ENCODE data around the gene FAM135A.

FAM135A gene

DNA sequence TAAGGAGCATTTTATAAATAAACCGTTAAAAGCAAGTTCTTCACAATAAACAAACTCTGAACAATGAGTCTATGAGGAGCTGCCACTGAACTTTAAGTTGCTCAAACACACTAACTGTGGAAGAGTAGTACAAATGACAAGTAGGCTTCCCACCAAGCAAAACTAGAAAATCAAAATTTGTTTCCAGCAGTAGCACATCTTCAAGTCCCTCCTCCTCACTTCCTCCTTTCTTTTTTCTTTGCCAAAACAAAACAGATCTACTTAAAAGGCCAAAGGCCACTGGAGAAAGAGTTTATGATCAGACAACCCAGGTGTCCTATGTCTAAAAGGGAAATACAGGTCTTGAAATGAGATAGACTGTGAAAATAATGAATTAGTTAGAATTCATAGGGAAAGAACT lies 17.1 kb upstream of the FAM135A start:
- Histone ChIP-seq H3K36me3 (ENCODE audit: insufficient read depth, insufficient read length, low read length) (no peaks in the 10 kb centered on the region), H3K4me1 (ENCODE audit: insufficient read depth, insufficient read length) (no peaks in the 10 kb centered on the region), H3K4me3 (ENCODE audit: insufficient read length, low read depth) (no peak overlapping the region), H3K27me3 (ENCODE audit: insufficient read depth, insufficient read length) (no peaks in the 10 kb centered on the region), H3K9ac (ENCODE audit: insufficient read length, low read depth) (no peak overlapping the region), H3K9me3 (ENCODE audit: insufficient read depth, low read length) (no peaks in the 10 kb centered on the region)
- TF ChIP-seq YY1 (IDR thresholded peaks at IDR 0.05; ENCODE audit: insufficient read depth, insufficient read length) (no peak), SUZ12 (IDR thresholded peaks at IDR 0.05; ENCODE audit: extremely low read depth, insufficient read depth, insufficient read length) (no peak), ZNF274 (IDR thresholded peaks at IDR 0.05; ENCODE audit: low read depth, low read length) (no peak)
- no peak for DNase-seq (ENCODE audit: low read depth, low spot score)

DNA sequence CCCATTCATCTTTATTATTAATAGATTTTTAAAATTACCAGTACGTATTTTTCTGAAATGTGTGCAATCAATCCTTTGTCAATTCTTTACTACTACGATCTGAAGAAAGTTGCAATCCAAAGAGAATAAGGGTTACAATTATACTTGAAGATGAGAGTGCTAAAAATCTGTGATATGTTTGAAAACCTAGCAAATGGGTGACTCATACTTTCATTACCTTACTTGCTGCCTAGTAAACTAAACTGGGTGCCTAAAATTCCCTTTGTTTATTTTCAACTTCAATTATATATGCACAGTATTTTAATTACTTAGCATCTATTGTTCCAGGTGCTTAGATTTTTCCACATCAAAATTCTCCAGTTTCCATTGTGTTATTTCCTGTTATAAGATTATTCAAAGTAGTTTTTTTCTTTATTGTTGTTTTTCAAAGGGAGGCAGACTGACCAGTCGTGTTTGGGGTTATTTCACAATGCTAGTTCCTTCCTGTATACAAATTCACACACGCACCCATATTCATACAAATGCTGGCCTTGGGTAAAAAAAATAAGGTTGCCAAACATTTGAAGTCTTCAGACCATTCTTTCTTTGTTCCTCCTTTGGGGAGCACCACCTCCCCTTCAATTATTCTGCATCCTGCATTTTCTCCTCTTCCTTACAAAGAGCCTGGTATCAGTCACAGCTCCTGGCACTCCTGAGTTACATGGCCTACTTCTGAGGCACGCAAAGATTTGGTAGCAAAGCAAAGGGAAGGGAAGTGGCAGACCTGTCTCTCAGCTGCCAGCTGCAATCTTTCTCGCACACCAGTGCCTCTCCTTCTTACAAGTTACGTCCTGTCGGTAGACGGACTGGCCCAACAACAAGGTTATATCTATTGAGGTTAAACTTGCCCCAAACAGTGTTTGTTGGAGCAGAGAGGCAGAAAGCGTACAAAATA lies 16.2 kb upstream of the FAM135A start:
- H3K9ac ChIP-seq (ENCODE audit: insufficient read length, low read depth): no peak overlapping the region
- TF ChIP-seq SUZ12 (IDR thresholded peaks at IDR 0.05; ENCODE audit: extremely low read depth, insufficient read depth, insufficient read length) (no peak), ZNF274 (IDR thresholded peaks at IDR 0.05; ENCODE audit: low read depth, low read length) (no peak), YY1 (IDR thresholded peaks at IDR 0.05; ENCODE audit: insufficient read depth, insufficient read length) (no peak)

DNA sequence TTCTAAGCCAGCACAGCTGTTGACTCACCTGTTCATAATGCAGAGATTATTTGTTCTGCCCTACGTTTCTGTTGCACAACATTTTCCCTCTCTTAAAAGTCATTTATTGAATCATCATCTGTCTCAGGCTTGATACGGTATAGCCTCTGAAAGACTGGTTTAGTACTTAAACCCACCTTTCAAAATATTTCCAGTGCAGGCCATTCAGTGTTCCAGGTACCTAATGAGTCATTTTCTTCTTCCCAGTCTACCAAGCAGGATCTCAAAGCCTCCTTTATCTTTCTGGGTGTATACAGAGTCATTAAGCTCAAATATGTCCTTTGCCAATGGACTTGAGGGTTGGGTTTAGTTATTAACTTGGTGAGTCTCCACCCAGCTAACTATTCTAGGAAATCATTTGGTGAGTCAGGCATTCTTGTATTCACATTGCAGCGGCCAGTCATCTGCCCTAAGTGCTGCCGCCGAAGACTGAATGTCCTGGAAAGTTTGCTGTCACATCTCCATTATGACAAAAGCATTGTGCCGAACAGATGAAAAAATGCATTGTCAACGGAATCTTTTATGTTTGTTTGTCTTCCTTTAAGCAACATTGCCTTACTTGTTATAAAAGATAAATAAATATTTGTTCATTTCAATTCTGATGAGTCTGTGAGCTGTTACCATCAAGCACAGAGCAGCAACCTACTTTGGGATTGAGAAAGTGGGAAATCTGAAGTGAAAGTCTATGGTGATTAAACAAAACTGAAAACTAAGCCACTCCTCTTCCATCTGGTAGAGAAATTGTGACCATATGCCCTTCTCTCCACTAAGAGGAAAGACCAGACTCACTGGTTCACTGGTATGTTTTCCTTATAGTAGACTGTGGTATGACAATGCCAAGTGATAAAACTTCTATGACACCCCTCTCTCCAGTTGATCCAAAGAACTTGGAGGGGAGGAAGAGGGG lies 14.3 kb upstream of the FAM135A start:
- H3K9me3 ChIP-seq (ENCODE audit: insufficient read depth, low read length): no peaks in the 10 kb centered on the region
- TF ChIP-seq ZNF274 (IDR thresholded peaks at IDR 0.05; ENCODE audit: low read depth, low read length) (no peak), SUZ12 (IDR thresholded peaks at IDR 0.05; ENCODE audit: extremely low read depth, insufficient read depth, insufficient read length) (no peak), YY1 (IDR thresholded peaks at IDR 0.05; ENCODE audit: insufficient read depth, insufficient read length) (no peak)
- no peaks in the 10 kb centered on the region for H3K4me1 ChIP-seq (ENCODE audit: insufficient read depth, insufficient read length)
- no peak overlapping the region for H3K4me3 ChIP-seq (ENCODE audit: insufficient read length, low read depth)
- no peaks in the 10 kb centered on the region for H3K27me3 ChIP-seq (ENCODE audit: insufficient read depth, insufficient read length)
- no peak for DNase-seq (ENCODE audit: low read depth, low spot score)
- H3K36me3 ChIP-seq (ENCODE audit: insufficient read depth, insufficient read length, low read length): no peaks in the 10 kb centered on the region
- no peak overlapping the region for H3K9ac ChIP-seq (ENCODE audit: insufficient read length, low read depth)

More for the DNA sequence above, 16.2 kb upstream of the FAM135A start:
- Histone ChIP-seq H3K4me3 (ENCODE audit: insufficient read length, low read depth) (no peak overlapping the region), H3K4me1 (ENCODE audit: insufficient read depth, insufficient read length) (no peaks in the 10 kb centered on the region), H3K27me3 (ENCODE audit: insufficient read depth, insufficient read length) (no peaks in the 10 kb centered on the region), H3K36me3 (ENCODE audit: insufficient read depth, insufficient read length, low read length) (no peaks in the 10 kb centered on the region), H3K9me3 (ENCODE audit: insufficient read depth, low read length) (no peaks in the 10 kb centered on the region)
- no peak for DNase-seq (ENCODE audit: low read depth, low spot score)

DNA sequence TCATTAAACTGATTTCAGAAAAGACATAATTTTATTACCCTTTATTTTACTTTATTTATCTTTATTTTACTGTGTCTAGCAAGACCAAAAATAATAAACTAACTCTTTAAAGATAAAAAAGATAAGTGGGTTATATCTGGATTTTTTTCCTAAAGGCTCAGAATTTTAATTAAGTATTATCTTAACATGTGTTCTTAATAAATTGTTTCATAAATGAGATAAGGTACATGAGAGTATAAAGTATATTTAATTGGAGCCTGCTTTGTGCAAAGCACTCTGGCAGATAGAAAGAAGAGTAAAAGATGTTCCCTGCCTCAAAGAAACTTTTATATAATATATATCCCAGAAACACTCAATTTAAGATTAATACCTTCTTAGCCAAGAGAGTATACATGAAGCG lies 8.7 kb upstream of the FAM135A start:
- Histone ChIP-seq H3K9me3 (ENCODE audit: insufficient read depth, low read length) (no peaks in the 10 kb centered on the region), H3K4me3 (ENCODE audit: insufficient read length, low read depth) (no peak overlapping the region), H3K27me3 (ENCODE audit: insufficient read depth, insufficient read length) (no peaks in the 10 kb centered on the region), H3K4me1 (ENCODE audit: insufficient read depth, insufficient read length) (no peaks in the 10 kb centered on the region), H3K9ac (ENCODE audit: insufficient read length, low read depth) (no peak overlapping the region), H3K36me3 (ENCODE audit: insufficient read depth, insufficient read length, low read length) (no peaks in the 10 kb centered on the region)
- TF ChIP-seq SUZ12 (IDR thresholded peaks at IDR 0.05; ENCODE audit: extremely low read depth, insufficient read depth, insufficient read length) (no peak), YY1 (IDR thresholded peaks at IDR 0.05; ENCODE audit: insufficient read depth, insufficient read length) (no peak), ZNF274 (IDR thresholded peaks at IDR 0.05; ENCODE audit: low read depth, low read length) (no peak)
- no peak for DNase-seq (ENCODE audit: low read depth, low spot score)

DNA sequence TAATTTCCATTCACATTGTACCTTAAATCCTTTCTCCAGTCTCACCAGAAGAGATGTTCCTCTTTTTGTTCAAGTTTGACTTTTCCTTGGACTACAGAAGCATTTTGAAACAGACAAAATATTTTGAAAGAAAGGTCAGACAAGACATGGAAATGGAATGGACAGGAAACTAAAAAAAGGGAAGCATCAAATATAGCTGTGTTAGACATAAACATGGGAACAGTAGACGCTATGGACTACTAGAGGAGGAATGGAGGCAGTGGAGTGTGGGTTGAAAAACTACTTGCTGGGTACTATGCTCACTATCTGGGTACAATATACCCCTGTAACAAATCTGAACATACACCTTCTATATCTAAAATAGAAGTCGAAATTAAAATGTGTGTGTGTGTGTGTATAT lies 4.1 kb upstream of the FAM135A start:
- no peaks in the 10 kb centered on the region for H3K36me3 ChIP-seq (ENCODE audit: insufficient read depth, insufficient read length, low read length)
- H3K27me3 ChIP-seq (ENCODE audit: insufficient read depth, insufficient read length): no peaks in the 10 kb centered on the region
- no peak overlapping the region for H3K4me3 ChIP-seq (ENCODE audit: insufficient read length, low read depth)
- no peaks in the 10 kb centered on the region for H3K9me3 ChIP-seq (ENCODE audit: insufficient read depth, low read length)
- no peaks in the 10 kb centered on the region for H3K4me1 ChIP-seq (ENCODE audit: insufficient read depth, insufficient read length)
- TF ChIP-seq YY1 (IDR thresholded peaks at IDR 0.05; ENCODE audit: insufficient read depth, insufficient read length) (no peak), SUZ12 (IDR thresholded peaks at IDR 0.05; ENCODE audit: extremely low read depth, insufficient read depth, insufficient read length) (no peak), ZNF274 (IDR thresholded peaks at IDR 0.05; ENCODE audit: low read depth, low read length) (no peak)
- no peak overlapping the region for H3K9ac ChIP-seq (ENCODE audit: insufficient read length, low read depth)
- DNase-seq (ENCODE audit: low read depth, low spot score): no peak

DNA sequence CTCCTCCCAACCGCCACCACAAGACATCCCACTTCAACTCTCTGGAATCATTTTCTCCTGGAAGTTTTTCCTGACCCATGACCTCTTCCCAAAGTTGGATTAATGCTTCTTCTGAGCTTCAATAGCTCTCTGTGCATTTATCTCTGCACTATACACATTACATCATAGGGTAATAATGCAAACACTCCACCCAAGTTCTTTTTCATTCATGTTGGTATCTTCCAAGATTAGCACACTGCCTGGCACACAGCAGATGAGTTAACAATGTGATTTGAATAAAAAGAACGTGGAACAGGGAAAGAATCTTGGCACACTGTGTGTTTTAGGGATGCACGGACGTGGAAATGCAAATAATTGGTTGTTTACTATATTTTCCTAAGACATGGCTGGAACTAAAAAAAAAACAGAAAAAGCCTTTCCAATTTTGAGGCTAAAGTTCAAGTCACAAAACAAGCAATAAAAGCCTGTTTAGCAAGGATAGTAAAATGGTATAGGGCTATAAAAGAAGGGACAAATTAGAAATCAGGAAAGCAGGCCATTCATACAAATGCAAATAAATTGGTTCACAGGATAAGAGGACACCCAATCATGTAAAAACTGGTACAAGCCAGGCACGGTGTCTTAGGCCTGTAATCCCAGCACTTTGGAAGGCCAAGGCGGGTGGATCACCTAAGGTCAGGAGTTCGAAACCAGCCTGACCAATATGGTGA lies 1.6 kb upstream of the FAM135A start:
- DNase-seq (ENCODE audit: low read depth, low spot score): no peak
- no peak overlapping the region for H3K9ac ChIP-seq (ENCODE audit: insufficient read length, low read depth)

More for the DNA sequence above, 1.6 kb upstream of the FAM135A start:
- Histone ChIP-seq H3K4me1 (ENCODE audit: insufficient read depth, insufficient read length) (no peaks in the 10 kb centered on the region), H3K9me3 (ENCODE audit: insufficient read depth, low read length) (no peaks in the 10 kb centered on the region), H3K27me3 (ENCODE audit: insufficient read depth, insufficient read length) (no peaks in the 10 kb centered on the region), H3K36me3 (ENCODE audit: insufficient read depth, insufficient read length, low read length) (no peaks in the 10 kb centered on the region), H3K4me3 (ENCODE audit: insufficient read length, low read depth) (no peak overlapping the region)
- TF ChIP-seq ZNF274 (IDR thresholded peaks at IDR 0.05; ENCODE audit: low read depth, low read length) (no peak), SUZ12 (IDR thresholded peaks at IDR 0.05; ENCODE audit: extremely low read depth, insufficient read depth, insufficient read length) (no peak), YY1 (IDR thresholded peaks at IDR 0.05; ENCODE audit: insufficient read depth, insufficient read length) (no peak)
